HEK293 (cell line): ENCODE data around the gene CCBE1.

Experiments
- CTCF ChIA-PET: fragments of 350-600 bp; formaldehyde crosslinking; extraction: SDS; loops from one replicate; lab custom pipeline; 2021; ENCODE audit warnings: antibody characterized with exemption; lab: Yijun Ruan, JAX
- POLR2A ChIA-PET: fragments of 300-600 bp; formaldehyde crosslinking; extraction: SDS; loops from one replicate; lab custom pipeline; 2020; ENCODE audit warnings: antibody characterized with exemption, inconsistent platforms; lab: Yijun Ruan, JAX
- H3K27ac ChIP-seq: fragments of 200-500 bp; sonication (Bioruptor generic); 2 replicates; pipeline ENCODE4 v1.5.1; 2014; ENCODE audit warnings: low read depth, low read length, control low read depth, inconsistent platforms; ENCODE audit errors: extremely low read depth
- H3K36me3 ChIP-seq, 2 experiments: fragments of 200-500 bp in 1 of 2; sonication (Bioruptor generic) in 1 of 2; 1 replicate in 1 of 2; 2 replicates in 1 of 2; pipeline ENCODE4 v1.5.1; 2014 to 2017; ENCODE audit warnings: inconsistent platforms in 2 of 2, low read length in 2 of 2; ENCODE audit not compliant: control insufficient read depth in 2 of 2, insufficient read depth in 1 of 2
- H3K4me1 ChIP-seq: fragments of 200-500 bp; sonication (Bioruptor generic); 2 replicates; pipeline ENCODE4 v1.5.1; 2014; ENCODE audit warnings: mild to moderate bottlenecking, low read length, inconsistent platforms; ENCODE audit not compliant: control insufficient read depth, insufficient read depth
- H3K4me3 ChIP-seq: 2 replicates; pipeline ENCODE4 v1.5.1; 2011; ENCODE audit warnings: low read depth, mild to moderate bottlenecking, control low read depth, low read length, moderate library complexity
- H3K9me3 ChIP-seq: fragments of 200-500 bp; sonication (Bioruptor generic); 2 replicates; pipeline ENCODE4 v1.5.1; 2014; ENCODE audit warnings: low read depth, low read length, inconsistent platforms; ENCODE audit not compliant: control insufficient read depth, insufficient read depth
- GLIS2 ChIP-seq: fragments of 450-650 bp; formaldehyde crosslinking; IDR thresholded peaks from 2 replicates; pipeline ENCODE4 v1.5.1; 2016; ENCODE audit warnings: missing biosample characterization, missing genetic modification characterization
- ZBTB48 ChIP-seq: fragments of 450-650 bp; formaldehyde crosslinking; IDR thresholded peaks from 2 replicates; pipeline ENCODE4 v1.5.1; 2016; ENCODE audit warnings: missing biosample characterization, missing genetic modification characterization
- ZNF324 ChIP-seq: fragments of 450-650 bp; formaldehyde crosslinking; IDR thresholded peaks from 2 replicates; pipeline ENCODE4 v1.5.1; 2016; ENCODE audit warnings: missing biosample characterization, missing genetic modification characterization
- ZNF335 ChIP-seq: fragments of 450-650 bp; formaldehyde crosslinking; conservative IDR thresholded peaks from 2 replicates; pipeline ENCODE4 v1.5.1; 2016; ENCODE audit warnings: missing biosample characterization, missing genetic modification characterization
- ZNF350 ChIP-seq: fragments of 450-650 bp; formaldehyde crosslinking; IDR thresholded peaks from 2 replicates; pipeline ENCODE4 v1.5.0; 2017; ENCODE audit warnings: missing biosample characterization, mild to moderate bottlenecking, missing genetic modification characterization
- ZNF354C ChIP-seq: fragments of 450-650 bp; formaldehyde crosslinking; IDR thresholded peaks from 2 replicates; pipeline ENCODE4 v1.5.1; 2016; ENCODE audit warnings: missing biosample characterization, missing genetic modification characterization, low read depth, borderline replicate concordance
- ZNF510 ChIP-seq: fragments of 450-650 bp; formaldehyde crosslinking; IDR thresholded peaks from 2 replicates; pipeline ENCODE4 v1.5.1; 2018; ENCODE audit warnings: mild to moderate bottlenecking, missing genetic modification characterization, missing biosample characterization; ENCODE audit not compliant: insufficient replicate concordance
- ZNF621 ChIP-seq: fragments of 450-650 bp; formaldehyde crosslinking; IDR thresholded peaks from 2 replicates; pipeline ENCODE4 v1.5.1; 2017; ENCODE audit warnings: missing biosample characterization, missing genetic modification characterization
- ZNF701 ChIP-seq: fragments of 450-650 bp; formaldehyde crosslinking; IDR thresholded peaks from 2 replicates; pipeline ENCODE4 v1.5.1; 2016; ENCODE audit warnings: missing biosample characterization, missing genetic modification characterization
- ZNF747 ChIP-seq: fragments of 450-650 bp; formaldehyde crosslinking; IDR thresholded peaks from 2 replicates; pipeline ENCODE4 v1.5.1; 2016; ENCODE audit warnings: missing biosample characterization, missing genetic modification characterization
- ZNF768 ChIP-seq: fragments of 450-650 bp; formaldehyde crosslinking; IDR thresholded peaks from 2 replicates; pipeline ENCODE4 v1.5.1; 2018; ENCODE audit warnings: missing biosample characterization, mild to moderate bottlenecking, missing genetic modification characterization
- TF ChIP-seq, protein P1 (sequence below): fragments of 450-650 bp; formaldehyde crosslinking; IDR thresholded peaks from 2 replicates; pipeline ENCODE4 v1.5.1; 2016; ENCODE audit warnings: missing biosample characterization, missing genetic modification characterization
- TF ChIP-seq, protein P2 (sequence below): fragments of 450-650 bp; formaldehyde crosslinking; conservative IDR thresholded peaks from 2 replicates; pipeline ENCODE4 v1.5.1; 2016; ENCODE audit warnings: low read depth, missing biosample characterization, missing genetic modification characterization

CCBE1 gene

DNA sequence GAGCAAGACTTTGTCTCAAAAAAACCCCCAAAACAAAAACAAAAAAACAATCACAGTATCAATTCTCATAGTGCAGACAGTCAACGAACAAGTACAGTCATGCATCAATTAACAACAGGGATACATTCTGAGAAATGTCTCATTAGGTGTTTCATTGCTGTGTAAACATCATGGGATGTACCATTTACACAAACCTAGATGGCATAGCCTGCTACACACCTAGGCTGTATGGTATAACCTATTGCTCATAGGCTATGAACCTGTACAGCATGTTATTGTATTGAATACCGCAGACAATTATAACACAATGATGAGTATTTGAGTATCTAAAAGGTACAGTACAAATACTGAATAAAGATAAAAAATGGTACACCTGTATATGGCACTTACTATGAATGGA, 270.4 kb downstream of the CCBE1 start:
- Histone ChIP-seq H3K4me1 (no peaks in the 10 kb centered on the region), H3K4me3 (no peak overlapping the region), H3K9me3 (no peaks in the 10 kb centered on the region), H3K27ac (no peak overlapping the region), H3K36me3 (no peaks in the 10 kb centered on the region)
- POLR2A ChIA-PET = no interaction called here
- TF ChIP-seq, protein P1, sequence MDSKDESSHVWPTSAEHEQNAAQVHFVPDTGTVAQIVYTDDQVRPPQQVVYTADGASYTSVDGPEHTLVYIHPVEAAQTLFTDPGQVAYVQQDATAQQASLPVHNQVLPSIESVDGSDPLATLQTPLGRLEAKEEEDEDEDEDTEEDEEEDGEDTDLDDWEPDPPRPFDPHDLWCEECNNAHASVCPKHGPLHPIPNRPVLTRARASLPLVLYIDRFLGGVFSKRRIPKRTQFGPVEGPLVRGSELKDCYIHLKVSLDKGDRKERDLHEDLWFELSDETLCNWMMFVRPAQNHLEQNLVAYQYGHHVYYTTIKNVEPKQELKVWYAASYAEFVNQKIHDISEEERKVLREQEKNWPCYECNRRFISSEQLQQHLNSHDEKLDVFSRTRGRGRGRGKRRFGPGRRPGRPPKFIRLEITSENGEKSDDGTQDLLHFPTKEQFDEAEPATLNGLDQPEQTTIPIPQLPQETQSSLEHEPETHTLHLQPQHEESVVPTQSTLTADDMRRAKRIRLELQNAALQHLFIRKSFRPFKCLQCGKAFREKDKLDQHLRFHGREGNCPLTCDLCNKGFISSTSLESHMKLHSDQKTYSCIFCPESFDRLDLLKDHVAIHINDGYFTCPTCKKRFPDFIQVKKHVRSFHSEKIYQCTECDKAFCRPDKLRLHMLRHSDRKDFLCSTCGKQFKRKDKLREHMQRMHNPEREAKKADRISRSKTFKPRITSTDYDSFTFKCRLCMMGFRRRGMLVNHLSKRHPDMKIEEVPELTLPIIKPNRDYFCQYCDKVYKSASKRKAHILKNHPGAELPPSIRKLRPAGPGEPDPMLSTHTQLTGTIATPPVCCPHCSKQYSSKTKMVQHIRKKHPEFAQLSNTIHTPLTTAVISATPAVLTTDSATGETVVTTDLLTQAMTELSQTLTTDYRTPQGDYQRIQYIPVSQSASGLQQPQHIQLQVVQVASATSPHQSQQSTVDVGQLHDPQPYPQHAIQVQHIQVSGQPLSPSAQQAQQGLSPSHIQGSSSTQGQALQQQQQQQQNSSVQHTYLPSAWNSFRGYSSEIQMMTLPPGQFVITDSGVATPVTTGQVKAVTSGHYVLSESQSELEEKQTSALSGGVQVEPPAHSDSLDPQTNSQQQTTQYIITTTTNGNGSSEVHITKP (tag by site-specific recombination) = peak; percentile 79
- no peak for TF ChIP-seq ZNF621 (tag by site-specific recombination)
- no peak for TF ChIP-seq ZNF510
- TF ChIP-seq ZNF768 (tag by site-specific recombination) = no peak
- no peak for TF ChIP-seq ZNF701 (tag by site-specific recombination)
- CTCF ChIA-PET = no interaction called here

DNA sequence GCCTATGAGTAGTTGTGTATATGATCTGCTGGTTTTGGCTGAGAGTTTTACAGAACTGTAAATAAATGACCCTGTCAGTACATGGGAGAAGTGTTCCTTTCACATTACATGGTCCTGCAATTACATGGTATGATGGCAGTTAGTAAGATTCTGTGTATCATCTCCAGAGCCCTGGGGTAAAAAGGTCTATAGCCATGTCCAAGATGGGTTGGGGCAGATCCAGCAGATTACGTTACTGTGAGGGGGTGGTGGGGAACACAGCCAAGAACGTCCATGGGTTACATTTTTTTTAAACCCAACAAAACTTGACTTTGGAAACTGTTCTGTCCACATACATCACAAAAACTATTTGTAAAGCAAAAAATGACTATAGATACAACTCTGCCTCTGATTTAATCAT, 274.0 kb downstream of the CCBE1 start:
- no peaks in the 10 kb centered on the region for H3K4me1 ChIP-seq
- H3K36me3 ChIP-seq = no peaks in the 10 kb centered on the region
- POLR2A ChIA-PET = no interaction called here
- no peak overlapping the region for H3K27ac ChIP-seq
- H3K9me3 ChIP-seq = no peaks in the 10 kb centered on the region
- no peak for TF ChIP-seq ZNF335 (tag by site-specific recombination)
- TF ChIP-seq ZNF747 (tag by site-specific recombination) = no peak
- TF ChIP-seq, all 188 proteins: peak for 0
- CTCF ChIA-PET = interaction anchor here (0.5 to 1.4 kb wide), 4 partner anchors 21 to 979 kb away, joined by 3 to 7 read pairs (median 3); no protein-coding TSS in a partner anchor
- no peak overlapping the region for H3K4me3 ChIP-seq

DNA sequence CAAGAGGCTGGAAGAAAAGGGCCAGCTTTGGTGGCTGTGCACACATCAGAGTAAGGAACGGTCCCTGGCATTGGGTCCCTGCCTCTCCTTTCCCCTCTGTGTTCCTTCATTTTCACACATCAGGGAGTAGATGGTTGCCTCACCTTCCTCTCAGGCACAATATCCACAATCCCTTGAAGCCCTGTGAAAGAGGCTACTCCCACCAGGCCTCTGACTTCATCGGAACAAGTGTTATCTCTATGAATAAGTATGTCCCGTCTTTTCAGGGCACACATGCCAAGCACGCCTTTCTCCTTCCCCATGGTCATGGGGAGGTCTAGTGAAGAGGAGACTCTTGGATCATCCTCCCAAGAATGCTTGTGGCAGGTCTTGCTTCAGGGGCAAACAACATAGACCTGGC, 277.0 kb downstream of the CCBE1 start:
- ChIA-PET POLR2A (no interaction called here), CTCF (interaction anchor here (0.6 to 3.1 kb wide), 4 partner anchors 17 to 403 kb away, joined by 3 to 12 read pairs (median 3); no protein-coding TSS in a partner anchor)
- TF ChIP-seq, protein P2, sequence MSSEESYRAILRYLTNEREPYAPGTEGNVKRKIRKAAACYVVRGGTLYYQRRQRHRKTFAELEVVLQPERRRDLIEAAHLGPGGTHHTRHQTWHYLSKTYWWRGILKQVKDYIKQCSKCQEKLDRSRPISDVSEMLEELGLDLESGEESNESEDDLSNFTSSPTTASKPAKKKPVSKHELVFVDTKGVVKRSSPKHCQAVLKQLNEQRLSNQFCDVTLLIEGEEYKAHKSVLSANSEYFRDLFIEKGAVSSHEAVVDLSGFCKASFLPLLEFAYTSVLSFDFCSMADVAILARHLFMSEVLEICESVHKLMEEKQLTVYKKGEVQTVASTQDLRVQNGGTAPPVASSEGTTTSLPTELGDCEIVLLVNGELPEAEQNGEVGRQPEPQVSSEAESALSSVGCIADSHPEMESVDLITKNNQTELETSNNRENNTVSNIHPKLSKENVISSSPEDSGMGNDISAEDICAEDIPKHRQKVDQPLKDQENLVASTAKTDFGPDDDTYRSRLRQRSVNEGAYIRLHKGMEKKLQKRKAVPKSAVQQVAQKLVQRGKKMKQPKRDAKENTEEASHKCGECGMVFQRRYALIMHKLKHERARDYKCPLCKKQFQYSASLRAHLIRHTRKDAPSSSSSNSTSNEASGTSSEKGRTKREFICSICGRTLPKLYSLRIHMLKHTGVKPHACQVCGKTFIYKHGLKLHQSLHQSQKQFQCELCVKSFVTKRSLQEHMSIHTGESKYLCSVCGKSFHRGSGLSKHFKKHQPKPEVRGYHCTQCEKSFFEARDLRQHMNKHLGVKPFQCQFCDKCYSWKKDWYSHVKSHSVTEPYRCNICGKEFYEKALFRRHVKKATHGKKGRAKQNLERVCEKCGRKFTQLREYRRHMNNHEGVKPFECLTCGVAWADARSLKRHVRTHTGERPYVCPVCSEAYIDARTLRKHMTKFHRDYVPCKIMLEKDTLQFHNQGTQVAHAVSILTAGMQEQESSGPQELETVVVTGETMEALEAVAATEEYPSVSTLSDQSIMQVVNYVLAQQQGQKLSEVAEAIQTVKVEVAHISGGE (tag by site-specific recombination) = no peak
- TF ChIP-seq ZNF324 (tag by site-specific recombination) (no peak), ZNF354C (tag by site-specific recombination) (no peak), GLIS2 (tag by site-specific recombination) (no peak), ZBTB48 (tag by site-specific recombination) (0 out of 2 replicates have a peak, but pooled peaks have one; percentile 31), ZNF350 (tag by site-specific recombination) (no peak)

More for the DNA sequence above, 277.0 kb downstream of the CCBE1 start:
- Histone ChIP-seq H3K9me3 (no peaks in the 10 kb centered on the region), H3K4me1 (no peaks in the 10 kb centered on the region), H3K27ac (no peak overlapping the region), H3K36me3 (no peaks in the 10 kb centered on the region), H3K4me3 (no peak overlapping the region)
